CD4-positive, alpha-beta memory T cell (primary cell): ENCODE measurements around the gene ANKRD24. TPM values are rescaled to one million over a fixed set of nuclear protein-coding genes. Genes with fewer than 3 reads are reported as not detected.
"Not testable (repeated sequence)": the region's sequence is repeated elsewhere in the genome, so short reads cannot be mapped to it uniquely, and the experiment has no call there.

Experiments
- CTCF ChIA-PET: fragments of 350-600 bp; sonication (Branson Sonifier 250); formaldehyde crosslinking; loops from one replicate; lab custom pipeline; 2021; ENCODE audit warnings: inconsistent platforms; ENCODE audit not compliant: partially characterized antibody; lab: Charles Lee
- POLR2A ChIA-PET: fragments of 350-600 bp; sonication (Branson Sonifier 250); formaldehyde crosslinking; loops from one replicate; lab custom pipeline; 2021; ENCODE audit not compliant: partially characterized antibody; lab: Charles Lee
- DNase-seq, 5 donors: peaks; one replicate each; pipeline versions ENCODE4 v3.0.0 to v3.0.0-alpha.2; 2020 to 2022; ENCODE audit warnings: mixed read lengths in 1 of 5
- H3K27ac ChIP-seq: one replicate; pipeline ENCODE4 v1.7.0; 2013; ENCODE audit warnings: low read depth, low read length
- H3K27me3 ChIP-seq: 2 replicates; pipeline ENCODE4 v1.7.0; 2013; ENCODE audit warnings: mild to moderate bottlenecking, low read length, moderate library complexity; ENCODE audit not compliant: insufficient read depth
- H3K36me3 ChIP-seq: 2 replicates; pipeline ENCODE4 v1.7.0; 2013; ENCODE audit warnings: mild to moderate bottlenecking, low read length, moderate library complexity; ENCODE audit not compliant: insufficient read depth
- H3K4me1 ChIP-seq: 2 replicates; pipeline ENCODE4 v1.7.0; 2013; ENCODE audit warnings: mild to moderate bottlenecking, low read length, moderate library complexity; ENCODE audit not compliant: insufficient read depth
- H3K4me3 ChIP-seq, 2 donors: one replicate each; pipeline ENCODE4 v1.7.0; 2013; ENCODE audit warnings: low read length in 2 of 2, mild to moderate bottlenecking in 1 of 2
- H3K9me3 ChIP-seq, 2 donors: one replicate each; pipeline ENCODE4 v1.7.0; 2013; ENCODE audit warnings: low read length in 2 of 2, control low read depth in 1 of 2; ENCODE audit not compliant: control insufficient read depth in 1 of 2
- H3K27ac Mint-ChIP-seq, 7 donors: one replicate each; pipeline ENCODE4 v1.8.0; 2020 to 2021; ENCODE audit warnings: mixed read lengths in 7 of 7, mild to moderate bottlenecking in 6 of 7, inconsistent platforms in 3 of 7, moderate library complexity in 3 of 7
- H3K27me3 Mint-ChIP-seq, 2 donors: one replicate each; pipeline ENCODE4 v1.8.0; 2020 to 2021; ENCODE audit warnings: mixed read lengths in 2 of 2
- H3K36me3 Mint-ChIP-seq, 2 donors: one replicate each; pipeline ENCODE4 v1.8.0; 2020 to 2021; ENCODE audit warnings: mixed read lengths in 2 of 2, inconsistent platforms in 1 of 2, mild to moderate bottlenecking in 1 of 2
- H3K4me1 Mint-ChIP-seq, 4 donors: one replicate each; pipeline ENCODE4 v1.8.0; 2020 to 2021; ENCODE audit warnings: mixed read lengths in 4 of 4, mild to moderate bottlenecking in 1 of 4
- H3K4me3 Mint-ChIP-seq, 8 donors: one replicate each; pipeline ENCODE4 v1.8.0; 2020 to 2021; ENCODE audit warnings: mixed read lengths in 8 of 8, mild to moderate bottlenecking in 7 of 8, moderate library complexity in 6 of 8, inconsistent platforms in 3 of 8
- H3K9me3 Mint-ChIP-seq, 8 donors: one replicate each; pipeline ENCODE4 v1.8.0; 2020 to 2021; ENCODE audit warnings: mixed read lengths in 8 of 8, mild to moderate bottlenecking in 5 of 8, inconsistent platforms in 3 of 8, moderate library complexity in 1 of 8
- intact Hi-C: fragments of 100-400 bp; cut with micrococcal nuclease; formaldehyde crosslinking; loops from one replicate; pipeline ENCODE4 v1.15.1; 2023
- polyA plus RNA-seq, 2 donors: library from polyadenylated mRNA; unstranded; fragments of 300-500 nt; fragmentation: Illumina TruSeq; gene quantifications; one replicate each; pipeline ENCODE4 v1.2.3, GENCODE V29; 2021
- total RNA-seq, 2 experiments: library from RNA; stranded (reverse); gene quantifications; one replicate each; pipeline ENCODE4 v1.2.3, GENCODE V29; 2021

ANKRD24 gene
- total and polyA plus RNA-seq, 4 experiments from 2014 or later = 0.20 to 2.9 (median 1.9) TPM; not detected in 1

DNA sequence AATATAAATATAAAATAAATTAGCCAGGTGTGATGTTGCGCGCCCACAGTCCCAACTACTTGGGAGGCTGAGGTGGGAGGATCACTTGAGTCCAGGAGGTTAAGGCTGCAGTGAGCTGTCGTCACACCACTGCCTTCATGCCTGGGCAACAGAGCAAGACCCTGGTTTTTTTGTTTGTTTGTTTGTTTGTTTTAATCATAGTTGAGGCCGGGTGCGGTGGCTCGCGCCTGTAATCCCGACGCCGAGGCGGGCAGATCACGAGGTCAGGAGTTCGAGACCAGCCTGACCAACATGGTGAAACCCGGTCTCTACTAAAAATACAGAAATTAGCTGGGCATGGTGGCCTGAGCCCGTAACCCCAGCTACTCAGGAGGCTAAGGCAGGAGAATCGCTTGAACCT, 55.0 kb downstream of the ANKRD24 start:
- H3K27ac ChIP-seq, H3K4me3 Mint-ChIP-seq, H3K9me3 ChIP-seq, H3K4me1 Mint-ChIP-seq, CTCF ChIA-PET, H3K4me3 ChIP-seq, H3K36me3 Mint-ChIP-seq, H3K36me3 ChIP-seq, DNase-seq, intact Hi-C loops, H3K27me3 ChIP-seq, H3K27me3 Mint-ChIP-seq, H3K4me1 ChIP-seq, H3K27ac Mint-ChIP-seq: not testable (repeated sequence)
- POLR2A ChIA-PET = interaction anchor here (0.7 kb wide), 1 partner anchor 9 kb away, joined by 3 read pairs; the partner anchor contains the start of gene YJU2
- peaks cover 0 to 14% (median 8%) of the 10 kb centered on the region in 8 donors for H3K9me3 Mint-ChIP-seq

- no peaks in the 10 kb centered on the region for H3K4me1 ChIP-seq
- no peaks in the 10 kb centered on the region for H3K4me1 Mint-ChIP-seq
- intact Hi-C loops = no loop called here
- peaks cover 3 to 4% of the 10 kb centered on the region in 2 donors for H3K27me3 Mint-ChIP-seq
- peaks cover 0 to 15% (median 11%) of the 10 kb centered on the region in 8 donors for H3K9me3 Mint-ChIP-seq
- no peaks in the 10 kb centered on the region for H3K9me3 ChIP-seq
- no peak overlapping the region for H3K4me3 ChIP-seq
- no peak overlapping the region for H3K27ac ChIP-seq
- no peaks in the 10 kb centered on the region for H3K27me3 ChIP-seq
- no peak overlapping the region for H3K27ac Mint-ChIP-seq
- no peak overlapping the region for H3K4me3 Mint-ChIP-seq
- DNase-seq = no peak
- CTCF ChIA-PET = no interaction called here
- POLR2A ChIA-PET = no interaction called here
- peaks cover 0 to 5% of the 10 kb centered on the region in 2 donors for H3K36me3 Mint-ChIP-seq
- no peaks in the 10 kb centered on the region for H3K36me3 ChIP-seq
Observed at GRCh38 chr19:4238831-4239230, 56.3 kb downstream of the ANKRD24 start.

- Mint-ChIP-seq H3K9me3 (peaks cover 0 to 16% (median 11%) of the 10 kb centered on the region in 8 donors), H3K4me3 (no peak overlapping the region), H3K36me3 (peaks cover 3 to 5% of the 10 kb centered on the region in 2 donors), H3K27me3 (peaks cover 0 to 4% of the 10 kb centered on the region in 2 donors), H3K4me1 (peaks cover 4 to 7% (median 6%) of the 10 kb centered on the region in 4 donors), H3K27ac (no peak overlapping the region)
- intact Hi-C loops = no loop called here
- Histone ChIP-seq H3K4me1 (peaks cover 5% of the 10 kb centered on the region), H3K4me3 (no peak overlapping the region), H3K9me3 (no peaks in the 10 kb centered on the region), H3K27ac (no peak overlapping the region), H3K27me3 (no peaks in the 10 kb centered on the region), H3K36me3 (no peaks in the 10 kb centered on the region)
- ChIA-PET CTCF (no interaction called here), POLR2A (no interaction called here)
- DNase-seq = no peak
Observed at GRCh38 chr19:4241824-4242430, 59.4 kb downstream of the ANKRD24 start.

GRCh38 chr19:4245938-4246337, 63.4 kb downstream of the ANKRD24 start:
- Mint-ChIP-seq H3K27ac (peak overlapping the region in 3 of 7 donors; percentile 98 to 100 (median 99)), H3K4me1 (peaks cover 6 to 31% (median 20%) of the 10 kb centered on the region in 4 donors), H3K36me3 (peaks cover 25 to 30% of the 10 kb centered on the region in 2 donors), H3K4me3 (peak overlapping the region in 3 of 8 donors; percentile 20 to 51 (median 48)), H3K9me3 (peaks cover 0 to 19% (median 11%) of the 10 kb centered on the region in 8 donors)
- CTCF ChIA-PET, H3K27me3 ChIP-seq, DNase-seq, intact Hi-C loops, H3K27me3 Mint-ChIP-seq, H3K4me3 ChIP-seq, H3K9me3 ChIP-seq: not testable (repeated sequence)
- POLR2A ChIA-PET = interaction anchor here (1.8 kb wide), 1 partner anchor 225 kb away, joined by 17 read pairs; the partner anchor contains the start of gene HDGFL2
- H3K36me3 ChIP-seq = peaks cover 27% of the 10 kb centered on the region
- H3K27ac ChIP-seq = peak overlapping the region; percentile 99
- H3K4me1 ChIP-seq = peaks cover 16% of the 10 kb centered on the region

DNA sequence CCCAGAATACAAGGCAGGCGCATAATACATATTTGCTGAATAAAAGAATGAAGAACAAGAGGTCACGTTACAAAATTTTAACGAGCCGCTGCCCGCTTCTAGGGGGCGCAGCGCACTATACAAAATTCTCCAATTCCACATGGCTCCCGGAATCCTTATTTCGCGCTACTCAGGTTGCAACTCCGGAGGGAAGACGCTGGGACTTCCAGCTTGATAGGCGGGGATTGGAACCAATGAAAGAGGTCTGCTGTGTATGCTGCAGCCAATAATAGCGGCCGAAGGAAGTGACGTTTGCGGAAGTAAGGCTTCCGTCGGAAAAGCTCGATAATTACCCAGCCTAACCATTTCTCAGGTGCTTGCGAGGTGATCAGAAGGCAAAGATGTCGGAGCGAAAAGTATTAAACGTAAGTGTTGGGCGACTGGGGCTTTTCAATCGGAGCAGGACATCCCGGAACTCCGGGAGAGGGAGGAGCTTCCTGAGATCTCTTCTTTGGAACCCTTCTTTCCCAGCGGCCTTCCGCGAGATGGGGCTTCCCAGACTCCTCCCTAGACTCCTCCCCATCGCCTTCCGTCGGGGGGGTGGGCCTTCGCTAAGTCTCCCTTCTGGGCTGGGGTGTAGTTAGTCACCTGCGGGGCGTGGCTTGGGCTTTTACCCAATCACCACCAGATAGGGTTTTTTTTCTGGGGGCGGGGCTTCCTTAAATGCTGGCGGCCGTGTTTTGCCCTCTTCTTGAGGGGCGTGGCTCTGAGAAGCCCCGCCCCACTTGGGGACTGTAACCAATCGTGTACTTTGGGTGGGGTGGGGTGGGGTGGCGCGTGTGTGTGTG, 64.5 kb downstream of the ANKRD24 start, which contains the start of gene YJU2:
Gene YJU2 (plus strand): TSS at position 314 of the 827 bp plus-strand sequence. CDS start 67 bp downstream, at position 381.
- POLR2A ChIA-PET = interaction anchor here (0.7 to 3.2 kb wide), 30 partner anchors 10 to 1406 kb away, joined by 3 to 36 read pairs (median 4); partner anchors contain the start of genes CHAF1A, DPP9, EEF2 and HDGFL2

DNA sequence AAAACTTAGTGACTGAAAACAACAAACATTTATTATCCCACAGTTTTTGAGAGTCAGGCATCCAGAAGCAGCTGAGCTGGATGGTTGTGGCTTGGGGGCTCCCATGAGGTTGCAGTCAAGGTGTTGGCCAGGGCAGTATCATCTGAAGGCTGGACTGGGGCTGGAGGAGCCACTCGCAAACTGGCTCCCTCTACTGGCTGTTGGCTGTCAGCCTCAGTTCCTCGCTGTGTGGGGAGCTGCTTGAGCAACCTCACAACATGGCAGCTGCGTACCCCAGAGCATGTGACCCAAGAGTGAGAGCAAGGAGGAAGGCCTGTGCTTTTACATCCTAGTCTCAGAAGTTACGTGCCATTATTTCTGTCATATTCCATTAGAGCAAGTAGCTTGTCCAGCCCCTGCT, 74.1 kb downstream of the ANKRD24 start:
- Histone ChIP-seq H3K4me3 (no peak overlapping the region), H3K36me3 (peaks cover 46% of the 10 kb centered on the region), H3K4me1 (no peaks in the 10 kb centered on the region), H3K9me3 (no peaks in the 10 kb centered on the region), H3K27me3 (no peaks in the 10 kb centered on the region), H3K27ac (no peak overlapping the region)
- Mint-ChIP-seq H3K4me3 (no peak overlapping the region), H3K27me3 (no peaks in the 10 kb centered on the region), H3K4me1 (peaks cover 0 to 4% (median 3%) of the 10 kb centered on the region in 4 donors), H3K9me3 (peaks cover 0 to 5% (median 0%) of the 10 kb centered on the region in 8 donors), H3K36me3 (peaks cover 46 to 61% of the 10 kb centered on the region in 2 donors), H3K27ac (peak overlapping the region in 1 of 7 donors; percentile 38)
- no peak for DNase-seq
- intact Hi-C loops = no loop called here
- POLR2A ChIA-PET = no interaction called here
- CTCF ChIA-PET = interaction anchor here (1.4 kb wide), 1 partner anchor 10 kb away, joined by 10 read pairs; no protein-coding TSS in a partner anchor

More for the DNA sequence above, 64.5 kb downstream of the ANKRD24 start, which contains the start of gene YJU2:
- Histone ChIP-seq H3K27ac (peak within 1 kb of the TSS; percentile 99), H3K9me3 (no peaks in the 10 kb centered on the region), H3K36me3 (peaks cover 38% of the 10 kb centered on the region), H3K4me3 (peak within 1 kb of the TSS; percentile 88 to 89), H3K27me3 (no peaks in the 10 kb centered on the region), H3K4me1 (peaks cover 16% of the 10 kb centered on the region)
- Mint-ChIP-seq H3K9me3 (peaks cover 0 to 12% (median 5%) of the 10 kb centered on the region in 8 donors), H3K4me1 (peaks cover 6 to 31% (median 20%) of the 10 kb centered on the region in 4 donors), H3K4me3 (peak within 1 kb of the TSS; percentile 91 to 98 (median 96)), H3K27me3 (peaks cover 0 to 2% of the 10 kb centered on the region in 2 donors), H3K27ac (peak within 1 kb of the TSS; percentile 97 to 100 (median 99)), H3K36me3 (peaks cover 26 to 37% of the 10 kb centered on the region in 2 donors)
- CTCF ChIA-PET = interaction anchor here (0.7 to 1.1 kb wide), 6 partner anchors 20 to 224 kb away, joined by 3 to 6 read pairs (median 3); partner anchors contain the start of gene SH3GL1
- intact Hi-C loops = loop anchor here (1.0 kb wide), 7 partner anchors 65 to 240 kb away; partner anchors contain the start of genes ANKRD24, CHAF1A, MPND and PIAS4
- DNase-seq = peak; percentile 98 to 100 (median 99)
